Effector memory CD4-positive, alpha-beta T cell (primary cell): ENCODE measurements around the gene PDK2.
A peak's percentile ranks its signal among the peaks of the same experiment; 100 is the strongest.

Experiments used
- DNase-seq, 3 donors: peaks; one replicate each; pipeline ENCODE4 v3.0.0-alpha.2; 2020
- H3K27ac ChIP-seq: 2 replicates; pipeline ENCODE4 v1.7.0; 2013; ENCODE audit warnings: mild to moderate bottlenecking, low read length, moderate library complexity; ENCODE audit not compliant: insufficient read depth, poor library complexity, severe bottlenecking
- H3K27me3 ChIP-seq: replicated peaks from 2 replicates; pipeline ENCODE4 v1.7.0; 2013; ENCODE audit warnings: mild to moderate bottlenecking, low read length; ENCODE audit not compliant: insufficient read depth, control insufficient read depth, poor library complexity, severe bottlenecking
- H3K36me3 ChIP-seq: 2 replicates; pipeline ENCODE4 v1.7.0; 2013; ENCODE audit warnings: mild to moderate bottlenecking, low read length, moderate library complexity; ENCODE audit not compliant: control insufficient read depth, insufficient read depth
- H3K4me1 ChIP-seq: 2 replicates; pipeline ENCODE4 v1.7.0; 2013; ENCODE audit warnings: low read length, mild to moderate bottlenecking; ENCODE audit not compliant: control insufficient read depth, insufficient read depth, poor library complexity, severe bottlenecking
- H3K4me3 ChIP-seq: 2 replicates; pipeline ENCODE4 v1.7.0; 2013; ENCODE audit warnings: low read length, low read depth, mild to moderate bottlenecking; ENCODE audit not compliant: insufficient read depth, poor library complexity, severe bottlenecking
- H3K9me3 ChIP-seq: 2 replicates; pipeline ENCODE4 v1.7.0; 2013; ENCODE audit warnings: mild to moderate bottlenecking, low read length, moderate library complexity; ENCODE audit not compliant: control insufficient read depth

Gene PDK2

DNA sequence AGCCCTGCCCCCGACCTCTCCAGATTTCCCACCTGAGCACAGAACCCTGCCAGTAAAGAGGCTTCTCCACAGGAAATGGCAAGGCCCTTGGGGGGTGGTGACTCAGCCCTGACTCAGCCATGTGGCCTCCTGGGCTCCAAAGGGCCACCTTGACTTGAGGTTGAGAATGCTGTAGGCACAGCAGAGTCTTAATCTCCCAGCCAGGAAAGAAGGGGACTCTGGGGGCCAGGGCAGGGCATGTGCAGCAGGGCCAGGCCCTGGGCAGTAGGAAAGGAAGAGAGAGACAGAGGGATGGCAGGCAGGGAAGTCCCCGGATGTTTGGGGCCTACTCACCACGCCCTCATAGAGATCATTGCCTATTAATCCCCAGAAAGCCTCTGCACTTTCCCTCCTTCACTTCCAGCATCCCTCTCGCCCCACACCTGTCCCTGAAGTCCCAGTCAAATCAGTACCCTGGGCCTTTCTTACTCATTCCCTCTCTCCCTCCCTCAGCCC is 44.0 kb upstream of the PDK2 start:
- Histone ChIP-seq H3K27ac (no peak overlapping the region), H3K4me3 (no peak overlapping the region), H3K27me3 (no peaks in the 10 kb centered on the region), H3K9me3 (no peaks in the 10 kb centered on the region), H3K36me3 (no peaks in the 10 kb centered on the region), H3K4me1 (peaks cover 6% of the 10 kb centered on the region)
- DNase-seq: no peak

DNA sequence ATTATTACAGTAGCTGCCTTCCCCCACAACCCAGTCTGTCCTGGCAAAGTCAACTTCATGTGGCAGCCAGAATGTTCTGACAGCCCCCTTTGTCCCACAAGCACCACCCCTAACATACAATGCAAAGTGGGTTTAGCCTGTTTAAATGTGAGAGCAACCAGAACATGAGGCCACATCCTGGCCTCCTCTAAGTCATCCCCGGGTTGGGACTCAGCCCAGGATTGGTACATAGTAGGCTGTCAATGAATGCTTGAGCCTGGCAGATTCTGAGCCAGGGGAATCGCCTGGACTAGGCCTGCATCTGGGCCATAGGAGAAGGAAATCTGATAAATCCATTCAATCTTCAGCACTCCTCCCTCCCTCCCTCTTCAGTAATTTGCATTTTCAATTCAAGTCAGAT is 43.5 kb upstream of the PDK2 start:
- no peak overlapping the region for H3K27ac ChIP-seq
- no peaks in the 10 kb centered on the region for H3K36me3 ChIP-seq
- H3K4me1 ChIP-seq: peaks cover 6% of the 10 kb centered on the region
- no peak overlapping the region for H3K4me3 ChIP-seq
- no peaks in the 10 kb centered on the region for H3K9me3 ChIP-seq
- no peaks in the 10 kb centered on the region for H3K27me3 ChIP-seq
- no peak for DNase-seq

DNA sequence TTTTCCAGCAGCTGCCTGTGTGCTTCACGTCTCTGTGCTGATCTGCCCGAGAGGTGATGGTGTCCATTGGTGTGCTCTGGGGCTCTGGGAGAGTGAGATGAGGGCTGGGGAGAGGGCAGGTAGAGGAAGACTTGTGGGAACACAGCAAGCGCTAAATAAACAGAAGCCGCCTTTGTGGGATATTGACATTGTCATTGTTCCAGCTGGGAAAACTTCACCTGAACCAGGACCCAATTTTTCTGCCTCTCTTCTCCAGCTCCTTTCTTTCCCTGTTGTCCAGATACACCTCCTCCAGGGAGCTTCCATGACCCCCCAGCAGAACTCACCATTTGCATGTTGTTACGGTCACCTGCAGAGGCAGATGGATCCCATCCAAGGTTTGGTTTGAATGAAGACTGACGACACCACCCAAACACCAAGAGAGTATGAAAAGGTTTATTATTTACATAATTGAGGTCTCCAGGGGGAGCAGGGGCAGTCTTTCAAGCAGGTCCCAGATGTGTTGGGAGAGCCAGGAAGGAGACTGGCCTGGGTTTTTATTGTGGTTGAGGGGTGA is 42.8 kb upstream of the PDK2 start:
- Histone ChIP-seq H3K36me3 (no peaks in the 10 kb centered on the region), H3K4me1 (peaks cover 11% of the 10 kb centered on the region), H3K4me3 (no peak overlapping the region), H3K27me3 (no peaks in the 10 kb centered on the region), H3K27ac (no peak overlapping the region), H3K9me3 (no peaks in the 10 kb centered on the region)
- no peak for DNase-seq

DNA sequence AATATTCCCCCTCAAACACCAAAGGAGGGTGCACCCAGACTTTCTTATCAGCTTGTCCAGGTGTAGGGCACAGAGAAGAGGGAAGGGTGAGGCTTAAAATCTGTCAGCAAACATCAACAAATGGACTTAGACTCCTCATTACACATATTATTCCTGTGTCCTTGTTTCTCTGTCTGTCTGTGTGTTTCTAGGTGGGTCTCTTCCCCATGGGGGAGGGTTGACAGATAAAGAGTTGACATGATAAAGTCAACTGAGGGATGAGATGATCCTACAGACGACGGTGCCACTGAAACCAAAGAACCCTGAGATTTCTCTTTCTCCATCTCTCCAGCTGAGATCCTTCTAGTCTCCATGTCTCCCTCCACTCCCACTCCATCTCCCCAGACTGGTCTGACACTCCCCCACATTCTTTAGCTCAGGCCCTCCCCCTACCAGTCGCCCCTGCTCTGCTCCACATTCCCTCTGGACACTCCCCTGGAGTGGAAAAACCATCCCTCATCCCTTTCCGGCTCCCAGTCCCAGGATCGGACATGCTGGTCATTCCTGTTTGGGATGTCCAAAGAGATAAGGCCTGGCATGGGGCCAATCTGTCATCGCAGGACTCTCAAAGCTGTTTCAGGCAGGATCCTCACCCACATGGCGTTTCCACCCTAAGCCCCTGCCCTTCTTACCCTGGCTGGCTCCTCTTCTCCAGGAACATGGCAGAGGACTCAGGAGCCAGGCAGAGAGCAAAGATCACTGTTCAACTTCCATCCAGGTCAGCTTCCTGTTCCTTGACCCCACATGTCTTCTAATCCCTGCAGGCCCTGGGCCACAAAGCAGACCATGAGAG is 42.1 kb upstream of the PDK2 start:
- Histone ChIP-seq H3K9me3 (no peaks in the 10 kb centered on the region), H3K27me3 (no peaks in the 10 kb centered on the region), H3K4me3 (no peak overlapping the region), H3K27ac (no peak overlapping the region), H3K4me1 (peaks cover 11% of the 10 kb centered on the region), H3K36me3 (no peaks in the 10 kb centered on the region)
- no peak for DNase-seq

DNA sequence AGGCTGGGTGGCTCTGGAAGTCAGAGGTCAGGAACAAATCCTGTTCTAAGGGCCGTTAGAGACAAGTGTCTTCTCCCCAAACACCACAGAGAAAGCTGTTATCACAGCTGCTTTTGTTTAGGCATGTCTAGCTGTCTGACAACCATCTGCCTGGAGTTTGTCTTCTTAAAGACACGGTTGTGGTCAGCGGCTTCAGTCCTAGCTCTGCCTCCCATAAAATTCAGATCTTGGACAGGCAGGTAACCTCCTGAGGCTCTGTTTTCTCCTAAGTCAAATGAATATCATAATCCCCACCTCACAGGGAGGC is 41.5 kb upstream of the PDK2 start:
- H3K4me1 ChIP-seq: peaks cover 11% of the 10 kb centered on the region
- no peaks in the 10 kb centered on the region for H3K9me3 ChIP-seq
- H3K27me3 ChIP-seq: no peaks in the 10 kb centered on the region
- H3K27ac ChIP-seq: no peak overlapping the region
- DNase-seq: no peak
- H3K36me3 ChIP-seq: no peaks in the 10 kb centered on the region
- H3K4me3 ChIP-seq: no peak overlapping the region

DNA sequence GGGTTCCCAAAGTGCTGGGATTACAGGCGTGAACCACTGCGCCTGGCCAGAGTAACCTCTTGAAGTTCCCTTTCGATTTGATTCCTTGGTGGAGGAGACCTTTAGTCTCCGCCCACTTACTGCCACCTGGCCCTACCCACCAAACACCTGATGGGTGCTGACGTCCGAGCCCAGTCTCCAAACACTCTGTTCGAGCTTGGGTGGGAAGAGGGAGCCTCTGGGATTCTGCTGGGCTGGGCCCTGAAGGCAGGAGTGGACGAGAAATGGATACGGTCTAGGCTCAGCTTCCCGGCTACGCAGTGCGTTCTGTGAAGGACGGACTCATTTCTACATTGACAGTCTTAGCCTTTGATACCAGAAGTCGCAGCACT is 40.1 kb upstream of the PDK2 start:
- no peaks in the 10 kb centered on the region for H3K27me3 ChIP-seq
- no peaks in the 10 kb centered on the region for H3K9me3 ChIP-seq
- H3K4me3 ChIP-seq: peak overlapping the region; percentile 84
- peak overlapping the region; percentile 52 for H3K27ac ChIP-seq
- no peaks in the 10 kb centered on the region for H3K36me3 ChIP-seq
- DNase-seq: peak in 1 of 3 donors; percentile 8
- peaks cover 11% of the 10 kb centered on the region for H3K4me1 ChIP-seq

DNA sequence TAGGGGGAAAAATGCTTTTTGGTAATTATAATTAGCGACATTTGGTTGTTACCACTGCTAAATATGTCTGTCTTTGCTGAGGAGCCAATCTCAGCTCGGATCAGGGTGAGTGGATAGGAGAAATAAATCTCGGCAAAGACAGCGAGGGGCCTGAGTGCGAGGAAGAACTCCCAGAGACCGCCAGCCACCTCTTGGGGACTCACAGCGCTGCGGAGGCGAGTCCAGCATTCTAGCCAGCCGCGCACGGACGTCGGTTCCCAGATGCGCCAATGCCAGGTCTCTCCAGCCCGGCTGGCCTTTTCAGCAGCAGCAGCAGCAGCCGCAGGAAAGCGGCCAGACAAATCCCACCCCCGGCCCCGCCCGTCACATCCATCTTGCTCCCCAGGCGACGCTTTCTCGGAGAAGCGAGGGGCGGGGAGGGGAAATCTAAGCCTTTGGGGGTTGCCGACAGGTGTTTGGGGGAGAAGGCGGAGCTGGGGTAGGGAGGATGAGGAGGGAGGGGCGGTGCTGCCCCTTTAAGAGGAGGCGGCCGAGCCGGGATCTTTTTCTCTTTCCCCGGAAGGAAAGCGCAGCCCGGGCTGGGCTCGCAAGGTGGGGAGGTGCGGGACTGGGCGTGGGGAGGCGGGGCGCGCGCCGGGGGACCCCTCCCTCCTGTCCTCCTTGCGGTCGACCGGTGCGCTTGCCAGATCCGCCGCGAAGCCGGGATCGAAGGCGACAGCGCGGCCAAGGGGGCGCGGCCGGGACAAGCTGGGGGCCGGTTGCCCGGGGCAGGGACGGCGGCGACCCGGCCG is 39.5 kb upstream of the PDK2 start, which contains the start of gene ITGA3:
Gene ITGA3, plus strand, starts transcription at position 685 of the 791 bp plus-strand sequence. CDS start 330 bp downstream, outside the sequence.
- peak; percentile 49 to 63 (median 58) for DNase-seq
- H3K4me3 ChIP-seq: peak within 1 kb of the TSS; percentile 84
- H3K36me3 ChIP-seq: no peaks in the 10 kb centered on the region
- H3K27me3 ChIP-seq: no peaks in the 10 kb centered on the region
- peak within 1 kb of the TSS; percentile 52 for H3K27ac ChIP-seq
- no peaks in the 10 kb centered on the region for H3K9me3 ChIP-seq
- peaks cover 11% of the 10 kb centered on the region for H3K4me1 ChIP-seq

DNA sequence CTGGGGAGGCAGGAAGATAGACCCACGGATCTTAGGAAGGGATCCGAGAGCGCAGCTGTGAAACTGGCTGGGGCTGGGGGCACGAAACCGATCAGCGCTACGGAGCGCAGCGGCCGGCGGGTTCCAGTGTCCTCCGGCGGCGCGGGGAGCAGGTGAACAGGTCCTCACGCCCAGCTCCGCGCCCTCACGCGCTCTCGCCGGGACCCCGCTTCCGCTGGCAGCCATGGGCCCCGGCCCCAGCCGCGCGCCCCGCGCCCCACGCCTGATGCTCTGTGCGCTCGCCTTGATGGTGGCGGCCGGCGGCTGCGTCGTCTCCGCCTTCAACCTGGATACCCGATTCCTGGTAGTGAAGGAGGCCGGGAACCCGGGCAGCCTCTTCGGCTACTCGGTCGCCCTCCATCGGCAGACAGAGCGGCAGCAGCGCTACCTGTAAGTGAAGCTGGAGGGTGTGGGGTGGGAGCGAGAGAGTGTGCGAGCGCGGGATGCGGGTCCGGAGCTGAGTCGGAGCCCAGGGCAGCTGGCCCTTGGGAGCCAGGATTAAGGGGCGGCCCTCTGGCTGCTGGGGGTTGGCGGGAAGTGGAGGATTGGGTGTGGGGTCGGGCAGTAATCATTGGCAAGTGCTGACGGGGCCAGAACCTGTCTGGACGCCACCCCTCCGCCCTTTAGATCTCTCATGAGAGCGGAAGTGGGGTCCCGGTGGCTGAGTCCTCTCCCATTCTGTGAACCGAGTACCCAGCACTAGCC is 38.8 kb upstream of the PDK2 start:
- H3K4me3 ChIP-seq: peak overlapping the region; percentile 84
- no peaks in the 10 kb centered on the region for H3K36me3 ChIP-seq
- peak overlapping the region; percentile 52 for H3K27ac ChIP-seq
- peaks cover 11% of the 10 kb centered on the region for H3K4me1 ChIP-seq
- no peaks in the 10 kb centered on the region for H3K9me3 ChIP-seq
- DNase-seq: peak in 2 of 3 donors; percentile 34 to 36
- no peaks in the 10 kb centered on the region for H3K27me3 ChIP-seq

DNA sequence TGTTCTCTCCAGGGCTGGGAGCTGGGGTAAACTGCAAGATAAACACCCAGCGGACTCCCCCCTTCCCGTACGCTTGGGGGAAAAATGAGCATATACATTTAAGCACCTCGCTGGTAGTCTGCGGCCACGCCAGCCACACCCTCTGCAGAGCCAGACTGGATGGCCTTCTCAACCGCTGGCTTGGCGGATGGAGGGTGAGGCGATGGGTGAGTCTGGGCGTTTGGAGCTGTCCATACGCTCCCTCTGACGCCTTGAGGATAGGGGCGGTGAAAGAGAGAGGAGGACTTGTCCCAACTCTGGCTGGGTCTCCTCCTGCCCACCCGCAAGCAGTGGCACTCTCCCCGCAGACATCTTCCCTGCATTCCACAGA is 38.2 kb upstream of the PDK2 start:
- Histone ChIP-seq H3K9me3 (no peaks in the 10 kb centered on the region), H3K4me3 (peak overlapping the region; percentile 84), H3K4me1 (peaks cover 11% of the 10 kb centered on the region), H3K27me3 (no peaks in the 10 kb centered on the region), H3K27ac (no peak overlapping the region), H3K36me3 (no peaks in the 10 kb centered on the region)
- DNase-seq: no peak
